HL-60/S4 treated with retinoic acid at 250 ng/mL for 4 days and 3 days (cell line): ENCODE data around the gene ZNF777.
"Not testable (repeated sequence)": the region's sequence is repeated elsewhere in the genome, so short reads cannot be mapped to it uniquely, and the experiment has no call there.

Experiments used
- in situ Hi-C: fragments of 300-500 bp; cut with MboI; formaldehyde crosslinking; loops from 2 replicates; pipeline ENCODE4 v1.7.0; 2022; ENCODE audit warnings: low sequenced_read_pairs

ZNF777 gene

GRCh38 chr7:149460493-149461277 is at the start of gene ZNF777:
Gene ZNF777, minus strand, starts transcription at chr7:149461062. Its CDS starts 5,040 bp downstream, at chr7:149456022.
- in situ Hi-C loops = no loop called here

- in situ Hi-C loops = no loop called here
These were observed 49.4 kb upstream of the ZNF777 start for GRCh38 chr7:149510248-149510647.

- in situ Hi-C loops = no loop called here
These were observed 48.9 kb upstream of the ZNF777 start for GRCh38 chr7:149509774-149510173.

GRCh38 chr7:149505551-149505950 is 44.7 kb upstream of the ZNF777 start:
- in situ Hi-C loops = no loop called here

- in situ Hi-C loops = no loop called here
These were observed 40.8 kb upstream of the ZNF777 start for GRCh38 chr7:149501651-149502050.

GRCh38 chr7:149500910-149501309 is 40.0 kb upstream of the ZNF777 start:
- in situ Hi-C loops = no loop called here

- in situ Hi-C loops = no loop called here
These were observed 39.3 kb upstream of the ZNF777 start for GRCh38 chr7:149500201-149500600.

GRCh38 chr7:149498811-149499210 is 37.9 kb upstream of the ZNF777 start:
- in situ Hi-C loops = no loop called here

- in situ Hi-C loops = no loop called here
These were observed 36.8 kb upstream of the ZNF777 start, which contains the start of gene ZNF746 for GRCh38 chr7:149497467-149498261. Gene ZNF746, minus strand, starts transcription at chr7:149497809. Its CDS starts 273 bp downstream, at chr7:149497536.

- in situ Hi-C loops = no loop called here
These were observed 36.0 kb upstream of the ZNF777 start for GRCh38 chr7:149496642-149497391.

GRCh38 chr7:149495785-149496641 is 35.2 kb upstream of the ZNF777 start:
- in situ Hi-C loops = no loop called here

GRCh38 chr7:149494738-149495368 is 34.0 kb upstream of the ZNF777 start:
- in situ Hi-C loops = no loop called here

- in situ Hi-C loops = not testable (repeated sequence)
These were observed 33.1 kb upstream of the ZNF777 start for GRCh38 chr7:149493975-149494374.

GRCh38 chr7:149493366-149493765 is 32.5 kb upstream of the ZNF777 start:
- in situ Hi-C loops = no loop called here

- in situ Hi-C loops = no loop called here
These were observed 29.4 kb upstream of the ZNF777 start for GRCh38 chr7:149490083-149490760.

GRCh38 chr7:149489391-149490024 is 28.6 kb upstream of the ZNF777 start:
- in situ Hi-C loops = no loop called here

GRCh38 chr7:149479568-149479967 is 18.7 kb upstream of the ZNF777 start:
- in situ Hi-C loops = no loop called here

GRCh38 chr7:149478754-149479153 is 17.9 kb upstream of the ZNF777 start:
- in situ Hi-C loops = no loop called here
